NB4 (cell line): ENCODE data around the gene MAFG.
A peak's percentile ranks its signal among the peaks of the same experiment; 100 is the strongest.

Source experiments
- DNase-seq: peaks from one replicate; pipeline ENCODE4 v3.0.0; 2010; ENCODE audit warnings: low read depth
- H3K4me3 ChIP-seq: one replicate; pipeline ENCODE4 v1.5.1; 2011; ENCODE audit warnings: mild to moderate bottlenecking, low read depth, low read length, moderate library complexity
- CTCF ChIP-seq: IDR thresholded peaks from one replicate; pipeline ENCODE4 v1.5.1; 2012; ENCODE audit warnings: low read depth, low read length
- MYC ChIP-seq: IDR thresholded peaks from 2 replicates; pipeline ENCODE4 v1.6.1; 2011; ENCODE audit warnings: low read depth, low read length
- POLR2A ChIP-seq: IDR thresholded peaks from 2 replicates; pipeline ENCODE4 v1.6.1; 2011; ENCODE audit warnings: mild to moderate bottlenecking; ENCODE audit not compliant: insufficient read length; ENCODE audit errors: extremely low read depth
- TF ChIP-seq, protein P1 (sequence below): IDR thresholded peaks from 2 replicates; pipeline ENCODE4 v1.6.1; 2011; ENCODE audit warnings: low read depth, low read length

Gene MAFG

DNA sequence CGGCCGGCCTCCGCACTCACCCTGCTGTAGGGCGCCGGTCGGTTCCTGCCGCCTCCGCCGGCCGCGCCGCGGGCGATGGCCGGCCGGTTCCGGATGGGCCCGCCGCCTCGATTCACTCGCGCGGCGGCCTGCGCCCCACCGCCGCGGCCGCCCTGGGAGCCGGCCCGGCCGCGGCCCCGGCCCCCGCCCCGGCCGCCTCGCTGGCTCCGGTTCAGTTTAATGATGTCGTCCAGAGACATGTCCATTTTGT, 36.3 kb downstream of the MAFG start:
- TF ChIP-seq CTCF (no peak), POLR2A (peak; percentile 23), MYC (no peak)
- TF ChIP-seq, protein P1, sequence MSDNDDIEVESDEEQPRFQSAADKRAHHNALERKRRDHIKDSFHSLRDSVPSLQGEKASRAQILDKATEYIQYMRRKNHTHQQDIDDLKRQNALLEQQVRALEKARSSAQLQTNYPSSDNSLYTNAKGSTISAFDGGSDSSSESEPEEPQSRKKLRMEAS: no peak
- peak overlapping the region; percentile 94 for H3K4me3 ChIP-seq

GRCh38 chr17:81890447-81891302, 36.9 kb downstream of the MAFG start:
- peak overlapping the region; percentile 94 for H3K4me3 ChIP-seq
- TF ChIP-seq MYC: peak; percentile 19; the same call in 1 of the 2 replicates
- TF ChIP-seq, protein P1: no peak
- DNase-seq: peak; percentile 55

More for the DNA sequence above, 36.3 kb downstream of the MAFG start:
- no peak for DNase-seq

DNA sequence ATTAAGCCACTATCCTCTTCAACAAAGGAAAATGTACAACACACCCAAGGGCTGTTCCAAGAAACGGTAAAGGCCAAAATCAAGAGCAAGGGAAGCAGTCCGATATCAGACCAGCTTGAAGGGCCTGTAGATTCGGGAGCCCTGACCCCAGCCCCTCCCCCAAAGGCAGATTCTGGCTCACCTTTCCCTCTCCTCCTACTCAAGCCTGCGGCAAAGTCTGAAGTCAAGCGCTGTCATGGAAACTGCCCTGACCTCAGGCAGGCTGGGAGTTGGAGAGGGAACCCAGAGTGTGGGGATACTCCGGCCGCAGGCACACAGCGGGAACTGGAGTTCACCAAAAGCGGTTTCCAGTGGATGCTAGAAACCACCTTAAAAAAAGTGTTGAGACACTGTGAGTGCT, 37.9 kb downstream of the MAFG start:
- TF ChIP-seq MYC (no peak), POLR2A (no peak), CTCF (no peak)
- TF ChIP-seq, protein P1: no peak
- no peak for DNase-seq
- peak overlapping the region; percentile 94 for H3K4me3 ChIP-seq

GRCh38 chr17:81888988-81889595, 38.4 kb downstream of the MAFG start:
- no peak for DNase-seq
- H3K4me3 ChIP-seq: peak overlapping the region; percentile 94
- no peak for TF ChIP-seq MYC
- TF ChIP-seq, protein P1: no peak
- TF ChIP-seq CTCF: no peak
- TF ChIP-seq POLR2A: no peak

GRCh38 chr17:81888105-81888987, 39.2 kb downstream of the MAFG start:
- TF ChIP-seq MYC: no peak
- no peak for TF ChIP-seq POLR2A
- TF ChIP-seq, protein P1: no peak
- TF ChIP-seq CTCF: no peak
- DNase-seq: no peak
- no peak overlapping the region for H3K4me3 ChIP-seq
